WTC11 (cell line): ENCODE results near the gene PEAK1.
"Not testable (repeated sequence)": the region's sequence is repeated elsewhere in the genome, so short reads cannot be mapped to it uniquely, and the experiment has no call there.

Source experiments
- CREM ChIP-seq: sonication (generic); formaldehyde crosslinking; IDR thresholded peaks from 2 replicates; pipeline ENCODE4 v1.8.1; 2022; ENCODE audit warnings: mild to moderate bottlenecking, missing genetic modification reagents, moderate library complexity
- ESRRA ChIP-seq: sonication (generic); formaldehyde crosslinking; IDR thresholded peaks from 2 replicates; pipeline ENCODE4 v1.8.1; 2022; ENCODE audit warnings: mild to moderate bottlenecking, missing genetic modification reagents, borderline replicate concordance
- FOXK1 ChIP-seq: sonication (generic); formaldehyde crosslinking; IDR thresholded peaks from 2 replicates; pipeline ENCODE4 v1.8.0; 2022; ENCODE audit warnings: mild to moderate bottlenecking, moderate library complexity, missing genetic modification reagents
- JAZF1 ChIP-seq: fragments of 250-450 bp; sonication (Bioruptor Pico); IDR thresholded peaks from 2 replicates; pipeline ENCODE4 v1.9.0; 2021; ENCODE audit warnings: moderate library complexity, mild to moderate bottlenecking, inconsistent platforms
- MYBL2 ChIP-seq: sonication (generic); formaldehyde crosslinking; IDR thresholded peaks from 2 replicates; pipeline ENCODE4 v1.8.1; 2023; ENCODE audit warnings: mild to moderate bottlenecking, moderate library complexity, missing genetic modification reagents
- NFE2L1 ChIP-seq: sonication (generic); formaldehyde crosslinking; IDR thresholded peaks from 2 replicates; pipeline ENCODE4 v1.8.1; 2023; ENCODE audit warnings: missing genetic modification reagents
- SP1 ChIP-seq: sonication (generic); formaldehyde crosslinking; conservative IDR thresholded peaks from 2 replicates; pipeline ENCODE4 v1.8.1; 2022; ENCODE audit warnings: missing genetic modification reagents
- TF ChIP-seq, protein P1 (sequence below): fragments of 200-600 bp; IDR thresholded peaks from 2 replicates; pipeline ENCODE4 v1.8.0; 2022; ENCODE audit warnings: antibody characterized with exemption
- TF ChIP-seq, protein P2 (sequence below): sonication (generic); formaldehyde crosslinking; IDR thresholded peaks from 2 replicates; pipeline ENCODE4 v1.8.1; 2022; ENCODE audit warnings: mild to moderate bottlenecking, moderate library complexity, missing genetic modification reagents

- TF ChIP-seq, protein P1, sequence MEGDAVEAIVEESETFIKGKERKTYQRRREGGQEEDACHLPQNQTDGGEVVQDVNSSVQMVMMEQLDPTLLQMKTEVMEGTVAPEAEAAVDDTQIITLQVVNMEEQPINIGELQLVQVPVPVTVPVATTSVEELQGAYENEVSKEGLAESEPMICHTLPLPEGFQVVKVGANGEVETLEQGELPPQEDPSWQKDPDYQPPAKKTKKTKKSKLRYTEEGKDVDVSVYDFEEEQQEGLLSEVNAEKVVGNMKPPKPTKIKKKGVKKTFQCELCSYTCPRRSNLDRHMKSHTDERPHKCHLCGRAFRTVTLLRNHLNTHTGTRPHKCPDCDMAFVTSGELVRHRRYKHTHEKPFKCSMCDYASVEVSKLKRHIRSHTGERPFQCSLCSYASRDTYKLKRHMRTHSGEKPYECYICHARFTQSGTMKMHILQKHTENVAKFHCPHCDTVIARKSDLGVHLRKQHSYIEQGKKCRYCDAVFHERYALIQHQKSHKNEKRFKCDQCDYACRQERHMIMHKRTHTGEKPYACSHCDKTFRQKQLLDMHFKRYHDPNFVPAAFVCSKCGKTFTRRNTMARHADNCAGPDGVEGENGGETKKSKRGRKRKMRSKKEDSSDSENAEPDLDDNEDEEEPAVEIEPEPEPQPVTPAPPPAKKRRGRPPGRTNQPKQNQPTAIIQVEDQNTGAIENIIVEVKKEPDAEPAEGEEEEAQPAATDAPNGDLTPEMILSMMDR = not testable (repeated sequence)
- not testable (repeated sequence) for TF ChIP-seq NFE2L1 (CRISPR knock-in tag); ESRRA (CRISPR knock-in tag); MYBL2 (CRISPR knock-in tag); SP1 (CRISPR knock-in tag); JAZF1 (CRISPR knock-in tag); FOXK1; CREM (CRISPR knock-in tag)
- TF ChIP-seq, protein P2, sequence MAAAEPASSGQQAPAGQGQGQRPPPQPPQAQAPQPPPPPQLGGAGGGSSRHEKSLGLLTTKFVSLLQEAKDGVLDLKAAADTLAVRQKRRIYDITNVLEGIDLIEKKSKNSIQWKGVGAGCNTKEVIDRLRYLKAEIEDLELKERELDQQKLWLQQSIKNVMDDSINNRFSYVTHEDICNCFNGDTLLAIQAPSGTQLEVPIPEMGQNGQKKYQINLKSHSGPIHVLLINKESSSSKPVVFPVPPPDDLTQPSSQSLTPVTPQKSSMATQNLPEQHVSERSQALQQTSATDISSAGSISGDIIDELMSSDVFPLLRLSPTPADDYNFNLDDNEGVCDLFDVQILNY (CRISPR knock-in tag) = not testable (repeated sequence)
Observed at GRCh38 chr15:77156000-77156399, 263.9 kb downstream of the PEAK1 start.
